Right lobe of liver (tissue), 4 donors: ENCODE measurements around the gene SCGB1C2.

ENCODE experiments used
- POLR2A ChIP-seq: fragments of 450-650 bp; IDR thresholded peaks from one replicate; pipeline ENCODE4 v1.6.1; 2017; ENCODE audit warnings: antibody characterized with exemption, mild to moderate bottlenecking
- TF ChIP-seq, protein P1 (sequence below), 4 donors: fragments of 200-600 bp in 3 of 4; fragments of 450-650 bp in 1 of 4; IDR thresholded peaks; one replicate each; pipeline versions ENCODE4 v1.5.1 to v1.8.0; 2016 to 2022; ENCODE audit warnings: antibody characterized with exemption in 4 of 4, mild to moderate bottlenecking in 2 of 4
- donor health status: DM: no; HTN: no; CAD: no.
- donor health status: DM: no; HTN: no; CAD: no.
- donor health status: DM: no; HTN: yes; CAD: no.

- TF ChIP-seq, protein P1, sequence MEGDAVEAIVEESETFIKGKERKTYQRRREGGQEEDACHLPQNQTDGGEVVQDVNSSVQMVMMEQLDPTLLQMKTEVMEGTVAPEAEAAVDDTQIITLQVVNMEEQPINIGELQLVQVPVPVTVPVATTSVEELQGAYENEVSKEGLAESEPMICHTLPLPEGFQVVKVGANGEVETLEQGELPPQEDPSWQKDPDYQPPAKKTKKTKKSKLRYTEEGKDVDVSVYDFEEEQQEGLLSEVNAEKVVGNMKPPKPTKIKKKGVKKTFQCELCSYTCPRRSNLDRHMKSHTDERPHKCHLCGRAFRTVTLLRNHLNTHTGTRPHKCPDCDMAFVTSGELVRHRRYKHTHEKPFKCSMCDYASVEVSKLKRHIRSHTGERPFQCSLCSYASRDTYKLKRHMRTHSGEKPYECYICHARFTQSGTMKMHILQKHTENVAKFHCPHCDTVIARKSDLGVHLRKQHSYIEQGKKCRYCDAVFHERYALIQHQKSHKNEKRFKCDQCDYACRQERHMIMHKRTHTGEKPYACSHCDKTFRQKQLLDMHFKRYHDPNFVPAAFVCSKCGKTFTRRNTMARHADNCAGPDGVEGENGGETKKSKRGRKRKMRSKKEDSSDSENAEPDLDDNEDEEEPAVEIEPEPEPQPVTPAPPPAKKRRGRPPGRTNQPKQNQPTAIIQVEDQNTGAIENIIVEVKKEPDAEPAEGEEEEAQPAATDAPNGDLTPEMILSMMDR (IDR thresholded peaks at IDR 0.05), result no peak
- TF ChIP-seq POLR2A, result no peak
Observed at GRCh38 chr17:152860-153420, 15.6 kb downstream of the SCGB1C2 start.
